Neural cell (in vitro differentiated cells): ENCODE data around the gene SLK.

ENCODE experiments used
- CTCF ChIP-seq: fragments of 450-650 bp; IDR thresholded peaks from 2 replicates; pipeline ENCODE4 v1.5.1; 2014; ENCODE audit warnings: antibody characterized with exemption, mild to moderate bottlenecking, moderate library complexity; ENCODE audit not compliant: poor library complexity, severe bottlenecking
- POLR2AphosphoS5 ChIP-seq: IDR thresholded peaks from 2 replicates; pipeline ENCODE4 v1.6.1; 2012
- REST ChIP-seq: IDR thresholded peaks from 2 replicates; pipeline ENCODE4 v1.6.1; 2012; ENCODE audit warnings: borderline replicate concordance
- SMC3 ChIP-seq: fragments of 450-650 bp; conservative IDR thresholded peaks from 2 replicates; pipeline ENCODE4 v1.6.1; 2014; ENCODE audit warnings: antibody characterized with exemption, mild to moderate bottlenecking, moderate library complexity; ENCODE audit not compliant: poor library complexity

- no peak for TF ChIP-seq CTCF
- TF ChIP-seq REST = no peak
- no peak for TF ChIP-seq SMC3
- no peak for TF ChIP-seq POLR2AphosphoS5
These were observed 12.6 kb downstream of the SLK start for GRCh38 chr10:103979530-103979929.
